Panc1 (cell line): Measurements from ENCODE around the gene CSH1. TPM values are rescaled to one million over a fixed set of nuclear protein-coding genes. Genes with fewer than 3 reads are reported as not detected.
"Not testable (repeated sequence)": the region's sequence is repeated elsewhere in the genome, so short reads cannot be mapped to it uniquely, and the experiment has no call there.

Source experiments
- ATAC-seq: fragments of 200-7000 bp; cut with Tn5 transposase; 2 replicates; pipeline ENCODE4 v1.9.1; 2020; ENCODE audit warnings: mild to moderate bottlenecking, moderate library complexity
- BruUV-seq: library from RNA; stranded (reverse); fragments of 400-500 nt; replicated peaks from 2 replicates; lab custom pipeline; 2021; lab: Mats Ljungman, UMichigan
- CTCF ChIA-PET: fragments of 300-600 bp; sonication (Branson Sonifier 250); formaldehyde crosslinking; loops from one replicate; lab custom pipeline; 2022; ENCODE audit warnings: antibody characterized with exemption; lab: Charles Lee
- POLR2A ChIA-PET: fragments of 300-600 bp; sonication (Branson Sonifier 250); formaldehyde crosslinking; loops from one replicate; lab custom pipeline; 2022; ENCODE audit warnings: antibody characterized with exemption; lab: Charles Lee
- DNase-seq: peaks from one replicate; pipeline ENCODE4 v3.0.0-alpha.2; 2010; ENCODE audit warnings: low read depth, low spot score
- H3K27ac ChIP-seq: 2 replicates; pipeline ENCODE4 v1.5.1; 2011; ENCODE audit warnings: mild to moderate bottlenecking, low read length, inconsistent platforms
- H3K27me3 ChIP-seq: fragments of 200-500 bp; sonication (Bioruptor generic); 2 replicates; pipeline ENCODE4 v1.6.0; 2014; ENCODE audit warnings: low read length, inconsistent platforms; ENCODE audit not compliant: control insufficient read depth, insufficient read depth
- H3K36me3 ChIP-seq: fragments of 200-500 bp; sonication (Bioruptor generic); 2 replicates; pipeline ENCODE4 v1.5.1; 2014; ENCODE audit warnings: inconsistent platforms, mild to moderate bottlenecking, low read length, moderate library complexity; ENCODE audit not compliant: control insufficient read depth, insufficient read depth
- H3K4me1 ChIP-seq: 2 replicates; pipeline ENCODE4 v1.5.1; 2011; ENCODE audit warnings: inconsistent platforms, mild to moderate bottlenecking, low read length, moderate library complexity; ENCODE audit not compliant: control insufficient read depth, insufficient read depth
- H3K4me3 ChIP-seq, 2 experiments: 2 replicates each; pipeline ENCODE4 v1.5.1; 2011 to 2012; ENCODE audit warnings: low read depth in 2 of 2, low read length in 2 of 2, mild to moderate bottlenecking in 2 of 2, inconsistent platforms in 1 of 2, moderate library complexity in 1 of 2
- H3K9me3 ChIP-seq: fragments of 200-500 bp; sonication (Bioruptor generic); 2 replicates; pipeline ENCODE4 v1.5.1; 2014; ENCODE audit warnings: low read depth, mild to moderate bottlenecking, inconsistent platforms, low read length, moderate library complexity; ENCODE audit not compliant: control insufficient read depth, insufficient read depth
- POLR2AphosphoS5 ChIP-seq: IDR thresholded peaks from 2 replicates; pipeline ENCODE4 v1.6.1; 2012; ENCODE audit warnings: mild to moderate bottlenecking, low read depth, low read length, moderate library complexity
- SIN3A ChIP-seq: IDR thresholded peaks from 2 replicates; pipeline ENCODE4 v1.6.1; 2012; ENCODE audit warnings: low read depth, mild to moderate bottlenecking, low read length, moderate library complexity, borderline replicate concordance; ENCODE audit not compliant: insufficient read depth
- TCF7L2 ChIP-seq: IDR thresholded peaks from 2 replicates; pipeline ENCODE4 v1.6.1; 2011; ENCODE audit warnings: mild to moderate bottlenecking, low read depth, low read length, inconsistent platforms
- in situ Hi-C: cut with HindIII; loops from 2 replicates; pipeline ENCODE4 v1.10.0; 2016; ENCODE audit warnings: low sequenced_read_pairs, low pct_unique_long_range_greater_than_20kb
- intact Hi-C: fragments of 100-400 bp; cut with micrococcal nuclease; formaldehyde crosslinking; loops from one replicate; pipeline ENCODE4 v1.10.0; 2022; ENCODE audit not compliant: unreplicated experiment
- total RNA-seq: library from RNA; stranded (reverse); gene quantifications from one replicate; pipeline ENCODE4 v1.2.1, GENCODE V29; 2021; ENCODE audit not compliant: unreplicated experiment
- TF ChIP-seq, protein P1 (sequence below), 2 experiments: IDR thresholded peaks; 2 replicates each; pipeline ENCODE4 v1.6.1; 2011 to 2012; ENCODE audit warnings: low read depth in 2 of 2, control low read depth in 1 of 2, low read length in 1 of 2, mild to moderate bottlenecking in 1 of 2, moderate library complexity in 1 of 2; ENCODE audit not compliant: insufficient read depth in 1 of 2
- TF ChIP-seq, protein P2 (sequence below): fragments of 450-650 bp; IDR thresholded peaks from 2 replicates; pipeline ENCODE4 v1.5.1; 2017; ENCODE audit warnings: mild to moderate bottlenecking

The CSH1 gene
- total RNA-seq, 1 experiment from 2014 or later, result not detected

DNA sequence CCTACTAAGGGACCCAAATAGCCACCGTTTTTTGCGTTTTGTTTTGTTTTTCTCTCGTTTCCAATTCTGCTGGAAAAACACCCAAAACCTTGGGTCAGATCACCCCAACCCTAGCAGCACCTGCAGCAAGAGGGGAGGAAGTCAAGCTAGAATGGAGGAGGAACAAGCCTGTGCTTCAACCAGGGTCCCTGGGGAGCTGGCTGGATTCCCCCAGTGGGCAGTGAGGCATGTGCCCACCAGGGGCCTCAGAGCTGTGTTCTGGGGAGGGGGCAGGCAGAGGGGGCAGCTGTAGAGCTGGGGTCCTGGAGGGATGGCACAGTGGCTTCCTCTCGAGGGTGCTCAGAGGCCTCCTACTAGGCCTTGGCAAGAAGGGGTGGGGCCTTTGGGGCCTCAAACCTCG, 29.2 kb upstream of the CSH1 start:
- POLR2A ChIA-PET, result no interaction called here
- BruUV-seq, result no TSS peak
- ATAC-seq, result no peak
- no peak overlapping the region for H3K4me3 ChIP-seq
- in situ Hi-C loops, result no loop called here
- DNase-seq, result no peak
- no peaks in the 10 kb centered on the region for H3K36me3 ChIP-seq
- no peaks in the 10 kb centered on the region for H3K27me3 ChIP-seq
- CTCF ChIA-PET, result no interaction called here
- no peaks in the 10 kb centered on the region for H3K9me3 ChIP-seq
- TF ChIP-seq TCF7L2, result no peak
- no peak for TF ChIP-seq SIN3A
- TF ChIP-seq POLR2AphosphoS5, result no peak
- TF ChIP-seq, protein P1, sequence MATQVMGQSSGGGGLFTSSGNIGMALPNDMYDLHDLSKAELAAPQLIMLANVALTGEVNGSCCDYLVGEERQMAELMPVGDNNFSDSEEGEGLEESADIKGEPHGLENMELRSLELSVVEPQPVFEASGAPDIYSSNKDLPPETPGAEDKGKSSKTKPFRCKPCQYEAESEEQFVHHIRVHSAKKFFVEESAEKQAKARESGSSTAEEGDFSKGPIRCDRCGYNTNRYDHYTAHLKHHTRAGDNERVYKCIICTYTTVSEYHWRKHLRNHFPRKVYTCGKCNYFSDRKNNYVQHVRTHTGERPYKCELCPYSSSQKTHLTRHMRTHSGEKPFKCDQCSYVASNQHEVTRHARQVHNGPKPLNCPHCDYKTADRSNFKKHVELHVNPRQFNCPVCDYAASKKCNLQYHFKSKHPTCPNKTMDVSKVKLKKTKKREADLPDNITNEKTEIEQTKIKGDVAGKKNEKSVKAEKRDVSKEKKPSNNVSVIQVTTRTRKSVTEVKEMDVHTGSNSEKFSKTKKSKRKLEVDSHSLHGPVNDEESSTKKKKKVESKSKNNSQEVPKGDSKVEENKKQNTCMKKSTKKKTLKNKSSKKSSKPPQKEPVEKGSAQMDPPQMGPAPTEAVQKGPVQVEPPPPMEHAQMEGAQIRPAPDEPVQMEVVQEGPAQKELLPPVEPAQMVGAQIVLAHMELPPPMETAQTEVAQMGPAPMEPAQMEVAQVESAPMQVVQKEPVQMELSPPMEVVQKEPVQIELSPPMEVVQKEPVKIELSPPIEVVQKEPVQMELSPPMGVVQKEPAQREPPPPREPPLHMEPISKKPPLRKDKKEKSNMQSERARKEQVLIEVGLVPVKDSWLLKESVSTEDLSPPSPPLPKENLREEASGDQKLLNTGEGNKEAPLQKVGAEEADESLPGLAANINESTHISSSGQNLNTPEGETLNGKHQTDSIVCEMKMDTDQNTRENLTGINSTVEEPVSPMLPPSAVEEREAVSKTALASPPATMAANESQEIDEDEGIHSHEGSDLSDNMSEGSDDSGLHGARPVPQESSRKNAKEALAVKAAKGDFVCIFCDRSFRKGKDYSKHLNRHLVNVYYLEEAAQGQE (IDR thresholded peaks at IDR 0.05; ENCODE audit: insufficient read depth in 1 of 2, low read depth in 2 of 2, low read length in 1 of 2), result no peak
- TF ChIP-seq, protein P2, sequence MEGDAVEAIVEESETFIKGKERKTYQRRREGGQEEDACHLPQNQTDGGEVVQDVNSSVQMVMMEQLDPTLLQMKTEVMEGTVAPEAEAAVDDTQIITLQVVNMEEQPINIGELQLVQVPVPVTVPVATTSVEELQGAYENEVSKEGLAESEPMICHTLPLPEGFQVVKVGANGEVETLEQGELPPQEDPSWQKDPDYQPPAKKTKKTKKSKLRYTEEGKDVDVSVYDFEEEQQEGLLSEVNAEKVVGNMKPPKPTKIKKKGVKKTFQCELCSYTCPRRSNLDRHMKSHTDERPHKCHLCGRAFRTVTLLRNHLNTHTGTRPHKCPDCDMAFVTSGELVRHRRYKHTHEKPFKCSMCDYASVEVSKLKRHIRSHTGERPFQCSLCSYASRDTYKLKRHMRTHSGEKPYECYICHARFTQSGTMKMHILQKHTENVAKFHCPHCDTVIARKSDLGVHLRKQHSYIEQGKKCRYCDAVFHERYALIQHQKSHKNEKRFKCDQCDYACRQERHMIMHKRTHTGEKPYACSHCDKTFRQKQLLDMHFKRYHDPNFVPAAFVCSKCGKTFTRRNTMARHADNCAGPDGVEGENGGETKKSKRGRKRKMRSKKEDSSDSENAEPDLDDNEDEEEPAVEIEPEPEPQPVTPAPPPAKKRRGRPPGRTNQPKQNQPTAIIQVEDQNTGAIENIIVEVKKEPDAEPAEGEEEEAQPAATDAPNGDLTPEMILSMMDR, result no peak
- H3K4me1 ChIP-seq, result no peaks in the 10 kb centered on the region
- intact Hi-C loops, result no loop called here
- H3K27ac ChIP-seq, result no peak overlapping the region

GRCh38 chr17:63922402-63922801, 26.0 kb upstream of the CSH1 start:
- in situ Hi-C loops, H3K36me3 ChIP-seq, ATAC-seq, H3K27me3 ChIP-seq, H3K9me3 ChIP-seq, DNase-seq, POLR2A ChIA-PET, H3K27ac ChIP-seq, intact Hi-C loops, BruUV-seq, H3K4me1 ChIP-seq, H3K4me3 ChIP-seq: not testable (repeated sequence)
- CTCF ChIA-PET, result interaction anchor here (0.6 kb wide), 1 partner anchor 10 kb away, joined by 4 read pairs; the partner anchor contains the start of gene CD79B

GRCh38 chr17:63920779-63921178, 24.4 kb upstream of the CSH1 start:
- H3K36me3 ChIP-seq, H3K27ac ChIP-seq, BruUV-seq, in situ Hi-C loops, H3K4me3 ChIP-seq, H3K4me1 ChIP-seq, intact Hi-C loops, H3K9me3 ChIP-seq, POLR2A ChIA-PET, H3K27me3 ChIP-seq, ATAC-seq, DNase-seq: not testable (repeated sequence)
- CTCF ChIA-PET, result interaction anchor here (0.7 kb wide), 1 partner anchor 811 kb away, joined by 7 read pairs; no protein-coding TSS in a partner anchor

DNA sequence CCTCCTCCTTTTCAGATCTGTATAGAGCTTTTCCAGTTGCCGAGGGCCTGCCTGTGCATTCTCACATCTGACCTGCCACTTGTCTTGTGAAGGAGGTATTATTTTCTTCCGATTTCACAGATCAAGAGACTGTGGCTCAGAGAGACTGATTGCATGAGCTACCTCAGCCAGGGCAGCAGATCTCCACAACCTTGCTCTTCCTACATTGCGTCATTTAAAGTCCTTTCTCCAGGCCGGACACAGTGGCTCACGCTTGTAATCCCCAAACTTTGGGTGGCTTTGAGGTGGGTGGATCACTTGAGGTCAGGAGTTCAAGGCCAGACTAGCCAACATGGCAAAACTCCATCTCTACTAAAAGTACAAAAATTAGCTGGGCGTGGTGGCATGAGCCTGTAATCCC, 23.7 kb upstream of the CSH1 start:
- DNase-seq, intact Hi-C loops, H3K4me3 ChIP-seq, H3K27me3 ChIP-seq, H3K36me3 ChIP-seq, BruUV-seq, in situ Hi-C loops, H3K4me1 ChIP-seq, H3K27ac ChIP-seq, ATAC-seq, H3K9me3 ChIP-seq: not testable (repeated sequence)
- ChIA-PET POLR2A (interaction anchor here (0.5 kb wide), 1 partner anchor 17 kb away, joined by 10 read pairs; no protein-coding TSS in a partner anchor), CTCF (interaction anchor here (0.6 to 2.9 kb wide), 9 partner anchors 9 to 408 kb away, joined by 3 to 14 read pairs (median 4); no protein-coding TSS in a partner anchor)
